ENCODE measurements around the gene RNF208. TPM values are rescaled to one million over a fixed set of nuclear protein-coding genes. Genes with fewer than 3 reads are reported as not detected.
A peak's percentile ranks its signal among the peaks of the same experiment; 100 is the strongest.

The RNF208 gene
- total RNA-seq, 2 experiments from 2014 or later = 3.4 to 4.4 TPM

DNA sequence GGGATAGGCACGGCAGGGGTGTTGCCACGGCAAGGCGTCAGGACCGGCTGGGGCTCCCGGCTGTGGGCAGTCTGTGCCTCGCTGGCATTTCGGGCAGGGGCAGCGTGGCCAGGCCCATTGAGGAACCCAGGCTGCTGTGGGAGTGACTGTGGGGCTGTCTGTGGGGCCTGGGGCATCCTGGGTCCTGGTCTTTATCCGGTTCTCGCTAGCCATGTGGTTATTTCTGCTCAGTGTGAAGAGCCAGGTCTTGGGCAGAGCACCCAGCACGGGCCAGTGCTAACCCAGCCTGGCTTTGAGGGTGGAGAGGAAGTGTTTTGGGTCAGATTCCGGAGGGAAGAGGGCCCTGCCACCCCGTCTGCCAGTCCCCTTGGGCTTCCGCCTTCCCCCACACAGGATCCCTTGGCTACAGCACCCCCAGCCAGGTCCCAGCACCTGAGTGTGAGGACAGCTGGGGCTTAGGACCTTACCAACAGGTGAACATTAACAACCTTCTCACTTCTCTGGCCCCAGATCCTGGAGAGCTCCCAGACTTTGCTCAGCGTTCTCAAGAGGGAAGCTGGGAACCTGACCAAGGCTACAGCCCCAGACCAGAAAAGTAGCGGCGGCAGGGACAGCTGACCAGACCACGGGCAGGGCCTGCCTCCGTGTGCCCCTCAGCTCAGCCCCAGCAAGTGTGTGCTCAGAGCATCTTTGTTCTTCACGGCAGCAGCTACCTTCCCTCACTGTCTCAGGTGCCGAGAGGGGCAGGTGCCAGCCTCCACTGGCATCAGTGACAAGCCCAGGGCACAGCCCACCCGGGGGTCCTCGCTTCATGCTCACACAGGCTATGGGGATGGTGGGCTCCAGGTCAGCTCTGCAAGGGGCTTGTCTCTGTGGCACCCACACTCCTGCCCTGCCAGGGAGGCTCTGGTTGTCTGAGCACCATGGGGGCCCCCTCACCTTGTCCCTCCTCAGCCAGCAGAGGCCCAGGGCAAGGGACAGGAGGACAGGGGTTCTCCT, 32.4 kb downstream of the RNF208 start:
- Mint-ChIP-seq H3K36me3 (peaks cover 11% of the 10 kb centered on the region), H3K27me3 (no peaks in the 10 kb centered on the region), H3K4me1 (ENCODE audit: low read depth) (peaks cover 38% of the 10 kb centered on the region), H3K27ac (peak overlapping the region; percentile 93), H3K9me3 (no peaks in the 10 kb centered on the region), H3K4me3 (peak overlapping the region; percentile 97)
- ChIA-PET POLR2A (interaction anchor here (0.5 to 2.9 kb wide), 16 partner anchors 8 to 383 kb away, joined by 3 to 18 read pairs (median 4); partner anchors contain the start of genes NDOR1, TMEM203, TPRN and TUBB4B), CTCF (interaction anchor here (0.8 to 3.4 kb wide), 21 partner anchors 9 to 155 kb away, joined by 3 to 14 read pairs (median 4); partner anchors contain the start of genes CYSRT1, DPP7, NDOR1 and NELFB)
- intact Hi-C loops (cut with micrococcal nuclease) = loop anchor here (1.0 kb wide), 1 partner anchor 60 kb away; no protein-coding TSS in a partner anchor
- no peak for DNase-seq

DNA sequence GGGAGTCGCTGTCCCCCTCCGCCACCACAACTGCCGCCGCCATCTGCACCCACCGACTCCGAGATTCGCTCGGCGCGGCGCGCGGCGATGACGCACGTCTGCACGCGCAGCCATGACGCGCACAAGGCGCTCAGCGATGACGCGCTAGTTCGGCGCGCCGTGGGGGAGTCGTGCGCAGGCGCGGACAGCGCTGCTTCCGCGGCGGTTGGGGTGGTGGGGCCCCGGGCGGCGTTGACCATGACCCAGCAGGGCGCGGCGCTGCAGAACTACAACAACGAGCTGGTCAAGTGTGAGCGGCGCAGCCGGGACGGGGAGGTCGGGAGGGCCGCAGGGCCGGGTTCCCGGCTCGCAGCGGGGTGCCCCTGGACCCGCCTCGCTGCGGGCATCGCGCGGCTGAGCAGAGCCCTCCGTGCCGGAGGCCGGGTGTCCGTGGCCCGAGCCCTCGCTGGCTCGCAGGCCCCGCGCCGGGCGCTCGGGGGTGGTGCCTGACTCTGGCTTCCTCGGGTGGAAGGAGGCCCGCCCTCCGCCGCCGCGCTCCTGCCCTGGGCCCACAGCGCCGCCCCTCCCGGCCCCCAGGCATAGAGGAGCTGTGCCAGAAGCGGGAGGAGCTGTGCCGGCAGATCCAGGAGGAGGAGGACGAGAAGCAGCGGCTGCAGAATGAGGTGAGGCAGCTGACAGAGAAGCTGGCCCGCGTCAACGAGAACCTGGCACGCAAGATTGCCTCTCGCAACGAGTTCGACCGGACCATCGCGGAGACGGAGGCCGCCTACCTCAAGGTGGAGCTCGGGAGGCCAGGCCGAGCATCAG, 33.3 kb downstream of the RNF208 start, which contains the start of the genes ANAPC2 and SSNA1:
Gene ANAPC2 (minus strand): TSS at position 71 of the 807 bp plus-strand sequence. CDS start 28 bp downstream, at position 43.
Gene SSNA1 (plus strand): TSS at position 187 of the 807 bp plus-strand sequence. CDS start 51 bp downstream, at position 238.
- H3K9me3 Mint-ChIP-seq = no peaks in the 10 kb centered on the region
- peak within 1 kb of the TSS; percentile 97 for H3K4me3 Mint-ChIP-seq
- CTCF ChIA-PET = interaction anchor here (0.8 to 3.4 kb wide), 20 partner anchors 10 to 154 kb away, joined by 3 to 14 read pairs (median 4); partner anchors contain the start of genes CYSRT1, DPP7, NDOR1 and NELFB
- H3K4me1 Mint-ChIP-seq (ENCODE audit: low read depth) = peaks cover 40% of the 10 kb centered on the region
- intact Hi-C loops (cut with micrococcal nuclease) = loop anchor here (1.0 kb wide), 5 partner anchors 12 to 59 kb away; partner anchors contain the start of genes NDOR1, TMEM203 and TPRN
- H3K27ac Mint-ChIP-seq = peak within 1 kb of the TSS; percentile 93
- no peaks in the 10 kb centered on the region for H3K27me3 Mint-ChIP-seq
- DNase-seq = peak; percentile 95
- POLR2A ChIA-PET = interaction anchor here (0.5 to 2.9 kb wide), 16 partner anchors 9 to 382 kb away, joined by 3 to 18 read pairs (median 4); partner anchors contain the start of genes NDOR1, TMEM203, TPRN and TUBB4B
- H3K36me3 Mint-ChIP-seq = peaks cover 17% of the 10 kb centered on the region

GRCh38 chr9:137188086-137188489, 34.0 kb downstream of the RNF208 start:
- no peaks in the 10 kb centered on the region for H3K27me3 Mint-ChIP-seq
- H3K36me3 Mint-ChIP-seq = peaks cover 20% of the 10 kb centered on the region
- intact Hi-C loops (cut with micrococcal nuclease) = loop anchor here (1.0 kb wide), 4 partner anchors 12 to 52 kb away; partner anchors contain the start of genes NDOR1, TMEM203 and TPRN
- no peaks in the 10 kb centered on the region for H3K9me3 Mint-ChIP-seq
- DNase-seq = no peak
- H3K4me1 Mint-ChIP-seq (ENCODE audit: low read depth) = peaks cover 40% of the 10 kb centered on the region
- peak overlapping the region; percentile 81 for H3K27ac Mint-ChIP-seq
- CTCF ChIA-PET = interaction anchor here (0.7 to 3.4 kb wide), 9 partner anchors 13 to 153 kb away, joined by 3 to 14 read pairs (median 11); partner anchors contain the start of genes NDOR1, RNF208, TMEM203 and TPRN
- POLR2A ChIA-PET = interaction anchor here (0.8 to 2.9 kb wide), 11 partner anchors 13 to 61 kb away, joined by 3 to 18 read pairs (median 5); partner anchors contain the start of genes CYSRT1, NDOR1, TMEM203 and TPRN
- peak overlapping the region; percentile 95 for H3K4me3 Mint-ChIP-seq

DNA sequence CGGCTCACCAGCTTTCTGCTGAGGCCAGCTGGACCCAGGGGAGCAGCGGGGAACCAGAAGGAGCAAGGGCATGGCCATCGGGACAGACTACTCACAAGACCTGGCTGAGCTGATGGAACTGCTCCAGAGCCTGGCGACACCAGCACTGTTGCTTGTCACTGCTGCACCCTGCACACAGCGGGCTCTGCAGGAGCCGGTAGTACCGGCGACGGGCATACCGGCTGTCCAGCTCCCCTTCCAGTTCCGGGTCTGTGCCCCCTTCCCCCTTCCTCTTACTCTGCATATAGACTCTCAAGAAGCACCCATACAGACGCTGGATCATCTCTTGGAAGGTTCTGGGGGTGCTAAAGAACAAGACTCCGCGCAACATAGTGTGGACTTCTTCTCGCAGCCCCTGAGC, 34.7 kb downstream of the RNF208 start:
- intact Hi-C loops (cut with micrococcal nuclease) = no loop called here
- H3K27me3 Mint-ChIP-seq = no peaks in the 10 kb centered on the region
- peak overlapping the region; percentile 81 for H3K27ac Mint-ChIP-seq
- H3K4me1 Mint-ChIP-seq (ENCODE audit: low read depth) = peaks cover 40% of the 10 kb centered on the region
- no peaks in the 10 kb centered on the region for H3K9me3 Mint-ChIP-seq
- CTCF ChIA-PET = interaction anchor here (0.7 to 3.4 kb wide), 5 partner anchors 13 to 53 kb away, joined by 3 to 14 read pairs (median 12); partner anchors contain the start of genes NDOR1, RNF208, TMEM203 and TPRN
- peaks cover 20% of the 10 kb centered on the region for H3K36me3 Mint-ChIP-seq
- peak overlapping the region; percentile 95 for H3K4me3 Mint-ChIP-seq
- POLR2A ChIA-PET = interaction anchor here (0.8 to 2.9 kb wide), 5 partner anchors 18 to 60 kb away, joined by 3 to 13 read pairs (median 4); partner anchors contain the start of genes CYSRT1, NDOR1 and TMEM203
- DNase-seq = no peak

DNA sequence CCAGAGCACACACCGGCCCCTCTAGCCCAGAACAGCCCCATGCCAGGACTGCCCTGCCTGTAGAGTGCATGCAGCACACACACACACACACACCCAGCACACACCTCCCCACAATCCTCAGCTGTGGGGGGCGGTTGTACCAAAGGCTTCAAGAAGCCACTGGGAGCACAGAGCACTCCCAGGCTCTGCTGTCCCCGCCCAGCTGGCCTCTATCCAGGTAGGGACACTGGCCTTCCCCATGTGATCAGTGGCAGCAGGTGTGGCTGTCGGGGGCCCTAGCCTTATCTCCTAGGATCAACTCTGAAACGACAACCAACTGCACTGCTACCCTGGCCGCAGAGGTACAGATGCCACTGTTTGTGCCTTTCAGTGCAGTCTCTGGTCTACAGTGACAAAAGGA, 35.7 kb downstream of the RNF208 start:
- no peak for DNase-seq
- Mint-ChIP-seq H3K27me3 (no peaks in the 10 kb centered on the region), H3K27ac (no peak overlapping the region), H3K4me3 (peak overlapping the region; percentile 95), H3K4me1 (ENCODE audit: low read depth) (peaks cover 40% of the 10 kb centered on the region), H3K36me3 (peaks cover 23% of the 10 kb centered on the region), H3K9me3 (no peaks in the 10 kb centered on the region)
- ChIA-PET CTCF (interaction anchor here (1.1 kb wide), 1 partner anchor 50 kb away, joined by 3 read pairs; no protein-coding TSS in a partner anchor), POLR2A (no interaction called here)
- intact Hi-C loops (cut with micrococcal nuclease) = no loop called here

GRCh38 chr9:137185921-137186320, 36.1 kb downstream of the RNF208 start:
- Mint-ChIP-seq H3K27ac (no peak overlapping the region), H3K4me1 (ENCODE audit: low read depth) (peaks cover 38% of the 10 kb centered on the region), H3K4me3 (no peak overlapping the region), H3K9me3 (no peaks in the 10 kb centered on the region), H3K36me3 (peaks cover 22% of the 10 kb centered on the region), H3K27me3 (no peaks in the 10 kb centered on the region)
- ChIA-PET CTCF (interaction anchor here (1.1 kb wide), 1 partner anchor 51 kb away, joined by 3 read pairs; no protein-coding TSS in a partner anchor), POLR2A (no interaction called here)
- DNase-seq = no peak
- intact Hi-C loops (cut with micrococcal nuclease) = no loop called here

DNA sequence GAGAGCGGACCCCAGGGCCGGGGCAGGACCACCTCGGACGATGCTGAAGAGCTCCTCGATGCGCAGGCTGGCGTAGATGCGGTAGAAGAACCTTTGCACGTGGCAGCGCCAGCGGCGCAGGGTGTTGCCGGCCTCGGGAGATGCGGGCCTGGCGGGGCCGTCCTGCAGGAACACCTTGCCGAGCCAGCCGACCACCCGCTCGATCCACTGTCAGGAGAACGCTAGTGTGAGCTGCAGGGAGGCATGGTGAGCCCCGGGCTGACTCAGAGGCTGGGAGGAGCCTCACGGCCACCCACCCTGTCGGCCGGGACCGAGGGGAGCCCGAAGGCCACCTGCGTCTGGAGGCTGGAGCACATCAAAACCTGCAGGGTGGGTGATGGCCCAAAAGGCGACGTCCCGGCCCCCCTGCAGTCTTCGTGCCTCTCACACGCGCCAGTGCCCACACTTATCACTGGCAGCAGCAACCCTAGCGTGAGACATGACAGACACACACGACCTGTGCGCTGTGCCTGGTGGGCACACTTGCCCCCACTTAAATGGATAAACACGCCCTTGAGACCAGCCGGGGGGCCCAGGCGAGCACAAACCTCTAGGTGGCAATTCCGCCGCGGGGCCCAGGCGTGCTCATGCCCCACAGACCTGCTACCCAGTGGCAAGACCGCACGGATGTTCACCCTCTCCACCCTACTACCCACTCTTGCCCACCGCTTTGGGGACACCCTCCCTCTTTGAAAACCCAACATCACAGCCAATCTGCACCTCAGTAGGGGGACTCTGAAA, 37.0 kb downstream of the RNF208 start:
- Mint-ChIP-seq H3K27ac (no peak overlapping the region), H3K27me3 (no peaks in the 10 kb centered on the region), H3K4me3 (no peak overlapping the region), H3K36me3 (peaks cover 17% of the 10 kb centered on the region), H3K9me3 (no peaks in the 10 kb centered on the region), H3K4me1 (ENCODE audit: low read depth) (peaks cover 32% of the 10 kb centered on the region)
- no peak for DNase-seq
- intact Hi-C loops (cut with micrococcal nuclease) = no loop called here
- ChIA-PET POLR2A (no interaction called here), CTCF (no interaction called here)

DNA sequence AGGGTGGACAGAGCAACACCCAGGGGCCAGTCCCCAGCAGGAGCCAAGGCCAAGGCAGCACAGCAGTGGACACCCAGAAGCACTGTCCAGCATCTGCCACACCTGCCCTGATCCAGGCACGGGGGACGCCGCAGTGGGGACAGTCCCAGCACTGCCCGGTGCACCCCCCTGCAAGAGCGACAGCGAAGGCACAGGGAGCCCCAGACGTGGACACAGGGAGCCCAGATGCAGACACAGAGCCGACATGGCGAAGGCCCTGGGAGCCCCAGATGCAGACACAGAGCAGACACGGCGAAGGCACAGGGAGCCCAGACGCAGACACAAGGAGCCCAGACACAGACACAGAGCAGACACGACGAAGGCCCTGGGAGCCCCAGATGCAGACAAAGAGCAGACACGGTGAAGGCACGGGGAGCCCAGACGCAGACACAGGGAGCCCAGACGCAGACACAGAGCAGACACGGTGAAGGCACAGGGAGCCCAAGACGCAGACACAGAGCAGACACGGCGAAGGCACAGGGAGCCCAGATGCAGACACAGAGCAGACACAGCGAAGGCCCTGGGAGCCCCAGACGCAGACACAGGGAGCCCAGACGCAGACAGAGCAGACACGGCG, 38.0 kb downstream of the RNF208 start:
- CTCF ChIA-PET = no interaction called here
- POLR2A ChIA-PET = no interaction called here
- intact Hi-C loops (cut with micrococcal nuclease) = no loop called here
- peaks cover 16% of the 10 kb centered on the region for H3K36me3 Mint-ChIP-seq
- peaks cover 24% of the 10 kb centered on the region for H3K4me1 Mint-ChIP-seq (ENCODE audit: low read depth)
- no peak overlapping the region for H3K27ac Mint-ChIP-seq
- no peaks in the 10 kb centered on the region for H3K9me3 Mint-ChIP-seq
- no peak for DNase-seq
- no peaks in the 10 kb centered on the region for H3K27me3 Mint-ChIP-seq
- no peak overlapping the region for H3K4me3 Mint-ChIP-seq

DNA sequence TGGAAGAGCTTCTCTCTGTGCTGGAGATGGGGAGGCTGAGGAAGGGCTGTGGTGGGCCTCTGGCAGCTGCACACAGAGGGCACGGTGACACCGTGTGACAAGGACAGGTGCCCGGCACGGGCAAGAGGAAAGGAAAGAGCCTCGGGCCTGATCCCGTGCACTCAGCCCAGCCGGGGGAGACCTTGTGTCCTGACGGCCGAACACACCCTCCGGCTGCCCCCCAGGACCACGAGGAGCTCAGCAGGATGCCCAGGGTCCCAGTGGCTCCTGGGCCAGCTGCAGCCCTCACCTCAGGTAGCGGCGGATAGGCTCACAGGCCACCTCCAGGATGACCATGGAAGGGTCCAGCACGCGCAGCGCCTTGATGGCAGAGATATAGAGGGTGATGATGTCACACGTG, 39.2 kb downstream of the RNF208 start:
- H3K9me3 Mint-ChIP-seq = no peaks in the 10 kb centered on the region
- no peak overlapping the region for H3K4me3 Mint-ChIP-seq
- intact Hi-C loops (cut with micrococcal nuclease) = no loop called here
- ChIA-PET POLR2A (no interaction called here), CTCF (no interaction called here)
- no peak for DNase-seq
- no peak overlapping the region for H3K27ac Mint-ChIP-seq
- H3K36me3 Mint-ChIP-seq = peaks cover 12% of the 10 kb centered on the region
- H3K27me3 Mint-ChIP-seq = no peaks in the 10 kb centered on the region
- H3K4me1 Mint-ChIP-seq (ENCODE audit: low read depth) = peaks cover 22% of the 10 kb centered on the region

DNA sequence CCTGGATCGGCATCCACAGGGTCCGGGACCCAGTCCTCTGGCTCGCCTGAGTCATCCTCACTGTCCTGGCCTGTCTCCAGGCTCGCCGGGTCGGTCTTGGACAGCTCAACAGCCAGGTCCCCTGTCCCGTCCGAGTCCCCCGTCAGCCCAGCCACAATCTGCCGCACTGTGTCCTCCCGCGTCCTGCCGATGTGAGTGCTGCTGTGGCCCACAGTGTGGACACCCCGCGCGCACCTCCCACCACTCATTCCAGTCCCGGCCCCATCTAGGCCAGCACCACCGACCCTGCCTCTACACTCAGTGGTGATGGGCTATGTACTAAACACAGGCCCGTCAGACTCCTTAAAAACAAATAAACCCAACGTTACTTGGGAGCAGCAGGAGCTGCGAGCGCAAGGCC, 40.4 kb downstream of the RNF208 start:
- no peaks in the 10 kb centered on the region for H3K27me3 Mint-ChIP-seq
- H3K36me3 Mint-ChIP-seq = peaks cover 12% of the 10 kb centered on the region
- H3K4me3 Mint-ChIP-seq = no peak overlapping the region
- H3K27ac Mint-ChIP-seq = no peak overlapping the region
- ChIA-PET POLR2A (interaction anchor here (1.5 kb wide), 1 partner anchor 90 kb away, joined by 3 read pairs; no protein-coding TSS in a partner anchor), CTCF (interaction anchor here (1.0 kb wide), 1 partner anchor 46 kb away, joined by 4 read pairs; the partner anchor contains the start of gene RNF224)
- H3K9me3 Mint-ChIP-seq = no peaks in the 10 kb centered on the region
- DNase-seq = no peak
- peaks cover 11% of the 10 kb centered on the region for H3K4me1 Mint-ChIP-seq (ENCODE audit: low read depth)
- intact Hi-C loops (cut with micrococcal nuclease) = no loop called here

All from activated CD4-positive, alpha-beta memory T cell treated with anti-CD3 and anti-CD28 coated beads for 36 hours (primary cell).